GM18858 (cell line): ENCODE measurements around the gene MRPS23.
"Not testable (repeated sequence)": the region's sequence is repeated elsewhere in the genome, so short reads cannot be mapped to it uniquely, and the experiment has no call there.

Source experiments
- ATAC-seq: cut with Tn5 transposase; IDR thresholded peaks from one replicate; pipeline ENCODE4 v1.9.1; 2021; ENCODE audit not compliant: unreplicated experiment

Gene MRPS23

DNA sequence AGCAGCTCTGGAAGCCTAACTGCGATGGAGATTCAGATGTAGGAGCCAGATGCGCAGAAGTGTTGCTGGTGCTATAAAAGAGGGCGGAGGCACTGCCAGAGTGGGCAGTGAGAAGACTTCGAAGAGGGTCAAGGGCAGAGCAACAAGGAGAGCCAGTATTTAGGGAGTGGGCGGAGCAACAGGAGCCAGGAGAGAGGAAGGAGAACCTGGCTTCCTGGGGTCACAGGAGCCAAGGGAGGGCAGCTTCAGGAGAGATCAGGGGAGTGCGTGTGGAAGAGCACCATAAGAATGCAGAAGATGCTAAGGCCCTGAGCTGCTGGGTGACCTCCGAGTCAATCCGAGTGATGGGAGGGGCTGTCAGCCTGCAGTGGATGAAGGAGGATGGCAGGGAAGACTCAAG, 14.4 kb upstream of the MRPS23 start:
- no peak for ATAC-seq

DNA sequence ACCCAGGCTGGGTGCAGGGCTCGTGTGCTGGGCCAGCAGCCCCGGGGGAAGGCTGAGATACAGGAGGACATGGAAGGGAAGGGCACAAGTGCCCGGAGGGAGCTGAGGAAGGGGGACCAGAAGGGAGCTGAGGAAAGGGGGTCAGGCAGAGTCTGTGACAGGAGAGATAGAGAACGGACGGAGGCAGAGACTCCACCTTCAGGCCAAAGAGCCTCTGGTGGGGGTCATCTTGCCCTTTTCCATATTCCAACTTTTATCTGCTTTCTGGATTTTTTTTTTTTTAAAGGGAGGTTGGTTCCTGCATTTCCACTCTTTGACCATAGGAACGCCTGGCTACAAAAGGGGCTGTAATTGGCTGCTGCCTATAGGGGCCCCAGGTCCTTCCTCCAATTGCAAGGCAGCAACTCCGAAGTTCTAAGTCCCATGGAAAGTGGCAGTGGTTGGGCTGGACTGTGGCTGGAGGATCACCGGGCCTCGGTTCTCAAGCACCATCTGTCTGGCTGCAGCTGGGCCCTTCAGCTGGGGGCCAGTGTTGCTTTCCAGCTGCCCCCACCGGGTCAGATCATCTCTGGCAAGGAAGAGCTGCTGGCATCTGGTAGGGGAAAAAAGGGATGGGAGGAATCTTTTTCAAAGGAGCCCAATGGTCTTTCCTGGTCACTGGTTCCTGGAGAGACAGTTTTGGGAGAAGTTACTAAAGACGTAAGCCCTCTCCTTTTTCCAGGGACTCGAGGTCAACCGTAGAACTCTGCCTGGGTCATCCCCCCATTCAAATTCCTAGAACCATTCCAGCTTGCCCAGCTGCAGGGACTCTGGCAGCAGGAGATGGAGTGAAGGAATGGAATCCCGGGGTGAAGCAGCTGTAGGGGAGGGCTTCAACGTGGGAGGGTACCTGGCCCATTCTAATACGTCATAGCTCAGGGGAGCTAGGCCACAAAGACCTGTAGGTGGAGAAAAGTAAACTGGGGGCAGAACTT, 13.1 kb upstream of the MRPS23 start:
- no peak for ATAC-seq

DNA sequence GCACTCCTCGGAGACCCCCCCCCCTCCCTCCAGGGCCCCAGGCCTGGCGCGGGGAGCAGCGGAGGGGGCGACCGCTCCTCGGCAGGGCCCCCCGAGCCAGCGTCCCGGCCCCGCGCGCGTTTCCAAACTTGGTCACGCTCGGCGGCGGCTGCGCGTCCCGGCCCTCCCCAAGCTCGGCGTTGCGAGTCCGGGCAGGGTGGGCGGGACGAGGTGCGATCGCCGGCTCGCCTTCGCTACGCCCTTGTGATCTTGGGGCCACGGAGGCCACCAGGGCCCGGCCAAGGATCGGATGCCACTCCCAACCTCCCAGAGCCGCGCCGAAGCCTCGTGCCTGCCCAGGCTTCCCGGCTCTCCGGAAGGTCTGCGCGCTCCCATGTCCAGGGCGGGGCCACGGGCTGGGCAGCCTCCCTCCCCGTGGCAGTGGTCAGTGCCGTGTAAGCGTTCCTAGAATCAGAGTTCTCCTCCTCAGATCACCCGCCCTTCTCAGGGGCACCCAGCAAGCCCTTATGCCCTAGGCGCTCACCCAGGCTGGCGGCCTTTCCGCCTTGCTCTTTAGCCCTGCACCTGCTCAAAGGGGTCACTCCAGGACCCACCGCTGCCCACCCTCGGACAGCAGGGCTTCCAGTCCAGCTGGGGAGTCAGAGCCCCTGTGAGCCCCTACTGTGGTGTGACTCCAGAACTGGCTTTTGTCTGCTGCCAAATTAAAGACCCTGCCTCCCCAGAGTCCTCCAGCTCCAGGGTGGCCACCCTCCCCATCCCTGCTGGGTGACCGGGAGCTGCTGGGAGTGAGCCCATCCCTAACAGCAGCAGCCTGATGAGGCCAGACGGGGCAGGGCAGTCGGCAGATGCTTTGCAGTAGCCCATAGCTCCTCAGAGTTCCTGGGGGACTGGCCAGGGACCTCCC, 12.2 kb upstream of the MRPS23 start:
- no peak for ATAC-seq

DNA sequence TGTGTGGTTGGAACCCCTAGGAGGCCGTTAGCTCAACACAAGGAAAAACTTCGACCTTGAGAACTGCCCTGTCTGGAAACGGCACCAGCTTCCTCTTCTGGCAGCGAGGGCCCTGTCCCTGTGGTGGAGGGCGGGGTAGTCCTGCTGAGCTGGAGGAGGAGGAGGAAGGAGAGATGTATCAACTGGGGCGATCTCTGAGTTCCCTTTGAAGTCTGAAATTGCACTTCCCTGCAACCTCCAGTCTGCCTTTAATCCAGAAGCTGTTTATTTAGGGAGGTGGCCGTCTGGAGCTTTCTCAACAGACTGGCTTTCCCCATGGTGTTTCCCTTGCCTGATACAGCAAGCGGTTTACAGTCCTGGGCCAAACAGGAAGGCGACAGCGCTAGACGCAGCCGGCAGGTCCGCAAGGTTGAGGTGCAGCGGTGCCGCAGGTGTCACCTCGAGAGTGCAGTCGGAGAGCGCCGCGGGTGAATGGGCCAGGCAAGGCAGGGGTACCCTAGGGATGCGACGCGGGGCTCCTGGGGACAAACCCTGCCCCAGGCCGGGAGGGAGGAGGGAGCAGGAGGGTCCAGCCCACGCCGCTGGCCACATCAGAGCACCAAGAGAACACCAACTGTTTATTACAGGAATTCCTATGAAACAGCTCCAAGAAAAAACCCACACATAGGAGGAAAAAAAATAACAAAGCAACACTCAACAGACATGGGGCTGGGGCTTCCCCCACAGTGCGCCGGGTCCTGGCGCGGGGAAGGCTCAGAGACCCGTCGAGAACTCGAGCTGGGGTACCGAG, 11.4 kb upstream of the MRPS23 start:
- ATAC-seq, result no peak

DNA sequence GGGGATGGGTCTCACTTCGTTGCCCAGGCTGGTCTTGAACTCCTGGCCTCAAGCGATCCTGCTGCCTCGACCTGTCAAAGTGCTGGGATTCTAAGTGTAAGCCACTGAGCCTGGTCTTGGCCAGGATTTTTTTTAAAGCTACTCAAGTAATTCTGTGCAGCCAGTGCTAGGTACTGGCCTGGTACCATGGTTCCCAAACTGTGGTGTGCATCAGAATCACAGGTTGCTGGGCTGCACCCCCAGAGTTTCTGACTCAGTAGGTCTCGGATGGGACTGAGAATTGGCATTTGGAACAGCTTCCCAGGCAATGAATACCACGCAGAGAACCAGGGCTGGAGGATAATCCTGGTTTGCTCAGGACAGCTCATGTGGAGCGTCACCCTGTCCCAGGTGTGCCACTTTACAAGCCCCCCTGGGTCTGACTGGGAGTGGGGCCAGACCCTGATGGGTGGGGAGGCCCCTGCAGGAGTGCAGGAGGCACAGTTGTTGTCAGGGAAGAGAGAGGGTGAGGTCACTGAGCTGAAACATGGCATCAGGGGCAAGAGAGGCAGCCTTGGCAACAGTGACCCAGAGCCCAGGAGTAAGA, 10.7 kb upstream of the MRPS23 start:
- ATAC-seq, result no peak

DNA sequence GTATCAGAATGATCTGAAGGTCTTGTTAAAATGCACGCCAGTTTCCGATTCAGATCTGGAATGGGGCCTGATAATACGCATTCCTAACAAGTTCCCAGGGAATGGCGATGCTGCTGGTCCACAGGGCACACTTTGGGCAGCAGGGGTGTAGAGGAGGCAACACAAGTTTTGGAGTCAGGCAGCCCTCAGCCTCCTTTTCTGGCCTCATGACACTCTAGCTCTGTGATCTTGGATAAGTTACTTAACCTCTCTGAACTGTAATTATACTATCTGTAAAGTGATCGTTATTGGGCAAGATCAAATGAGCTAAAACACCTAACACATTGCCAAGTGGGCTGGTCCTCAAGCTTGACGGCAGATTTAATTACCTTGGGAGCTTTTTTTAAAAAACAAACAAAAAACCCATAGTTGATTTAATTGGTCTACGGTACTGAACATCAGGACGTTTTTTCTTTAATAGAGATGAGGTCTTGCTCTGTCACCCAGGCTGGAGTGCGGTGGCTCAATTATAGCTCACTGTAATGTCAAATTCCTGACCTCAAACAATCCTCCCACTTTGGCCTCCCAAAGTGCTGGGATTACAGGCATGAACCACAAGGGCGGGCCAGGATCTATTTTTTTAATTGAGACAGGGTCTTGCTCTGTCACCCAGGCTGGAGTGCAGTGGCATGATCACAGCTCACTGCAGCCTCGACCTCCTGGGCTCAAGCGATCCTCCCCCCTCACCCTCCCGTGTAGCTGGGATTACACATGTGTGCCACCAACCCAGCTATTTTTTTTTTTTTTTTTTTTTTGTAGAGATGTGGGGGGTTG, 10.0 kb upstream of the MRPS23 start:
- ATAC-seq, result no peak

DNA sequence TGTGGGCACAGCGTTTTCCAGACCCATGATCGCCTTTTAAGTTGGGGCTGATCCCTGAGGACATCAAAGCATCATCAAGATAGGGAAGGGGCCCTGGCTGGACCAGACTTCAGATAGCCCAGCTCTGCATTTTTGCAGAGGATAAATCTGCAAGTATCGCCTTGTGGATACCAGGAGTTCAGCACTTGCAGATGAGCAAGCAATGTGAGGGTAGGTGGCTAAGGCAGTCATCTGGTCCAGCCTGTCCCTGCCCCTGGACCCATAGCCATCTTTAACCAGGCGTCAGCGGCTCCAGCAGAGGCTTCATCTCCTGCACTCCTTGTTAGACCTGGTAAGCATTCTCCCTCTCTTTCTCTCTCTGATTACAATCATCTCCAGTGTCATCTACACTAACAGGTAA, 9.0 kb upstream of the MRPS23 start:
- no peak for ATAC-seq

DNA sequence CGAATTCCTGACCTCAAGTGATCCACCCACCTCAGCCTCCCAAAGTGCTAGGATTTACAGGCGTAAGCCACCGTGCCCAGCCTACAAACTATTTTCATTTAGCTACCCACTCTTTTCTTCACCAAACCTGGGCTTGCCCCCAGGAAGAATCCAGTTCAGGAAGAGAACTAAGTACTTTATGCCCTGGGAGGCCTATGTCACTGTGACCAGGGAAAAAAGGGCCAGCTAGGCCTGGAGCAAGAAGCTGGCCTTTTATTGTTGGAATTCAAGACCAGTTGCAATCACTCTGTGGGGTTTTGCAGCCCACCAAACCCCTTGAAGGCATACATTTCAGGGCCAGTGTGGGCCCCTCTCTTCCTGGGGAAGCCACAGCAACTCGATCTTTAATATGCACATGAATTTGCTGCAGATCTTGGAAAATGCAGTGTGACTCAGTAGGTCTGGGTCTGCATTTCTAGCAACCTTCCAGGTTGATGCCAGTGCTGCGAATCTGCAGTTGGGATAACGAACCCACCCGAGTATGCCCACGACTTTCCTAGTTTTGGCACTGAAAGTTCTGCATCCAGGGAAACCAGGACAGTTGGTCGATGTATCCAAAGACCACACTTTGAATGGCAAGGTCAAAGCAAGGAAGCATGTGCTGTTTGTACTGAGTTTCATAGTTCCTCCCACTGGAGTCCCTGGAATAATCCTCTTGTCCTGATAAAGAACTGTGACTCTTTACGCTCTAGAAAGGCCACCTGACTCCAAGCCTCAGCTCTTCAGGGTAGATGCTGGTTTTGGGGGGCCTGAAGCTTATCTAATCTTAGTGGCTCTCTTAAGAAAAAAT, 7.2 kb upstream of the MRPS23 start:
- no peak for ATAC-seq

DNA sequence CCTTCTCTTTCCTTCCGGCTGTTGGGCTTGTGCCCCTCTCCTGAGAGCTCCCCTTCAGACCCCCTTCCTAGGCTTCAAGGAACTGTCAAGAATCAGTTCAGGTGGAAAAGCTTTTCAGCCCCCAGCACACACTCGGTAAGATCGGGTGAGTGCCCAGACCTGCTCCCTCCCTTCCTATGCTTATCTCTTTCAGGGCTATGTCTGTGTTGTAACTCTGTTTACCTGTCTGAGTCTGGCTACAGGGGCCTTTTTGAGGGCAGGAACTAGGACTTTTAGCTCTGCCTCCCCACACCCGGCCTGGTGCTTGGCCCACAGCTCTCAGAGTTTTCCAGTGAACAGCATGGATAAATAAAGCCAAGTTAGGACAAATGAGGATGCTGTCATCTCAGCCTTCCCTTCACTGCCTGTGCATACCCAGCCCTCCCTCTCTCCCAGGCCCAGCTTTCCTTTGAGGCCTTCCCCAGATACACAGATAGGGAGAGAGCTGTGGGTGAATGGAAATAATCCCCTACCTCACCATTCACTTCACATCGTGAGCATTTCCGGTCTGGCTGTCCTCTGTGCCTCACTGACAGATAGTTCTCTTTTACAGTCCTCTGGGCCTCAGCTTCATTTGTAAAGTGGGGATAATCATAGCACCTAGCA, 5.7 kb upstream of the MRPS23 start:
- ATAC-seq, result no peak

DNA sequence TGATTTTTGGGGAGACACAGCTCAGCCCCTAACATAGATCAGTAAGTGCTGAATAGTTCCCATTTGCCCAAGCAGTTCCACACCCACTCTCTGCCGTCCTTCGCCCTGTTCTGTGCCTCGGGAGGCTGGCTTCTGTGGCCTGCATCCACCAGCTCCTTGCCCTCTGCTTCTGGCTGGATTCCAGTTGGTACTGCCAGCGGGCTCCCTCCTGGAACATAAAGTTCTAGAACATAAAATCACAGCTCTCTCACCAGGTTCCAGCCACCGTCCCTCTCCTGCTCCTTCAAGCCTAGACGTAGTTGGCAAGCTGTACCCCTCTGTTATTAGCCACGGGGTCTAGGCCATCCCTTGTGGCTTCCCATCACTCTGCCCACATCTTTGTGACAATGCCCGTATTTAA, 3.9 kb upstream of the MRPS23 start:
- ATAC-seq, result no peak

DNA sequence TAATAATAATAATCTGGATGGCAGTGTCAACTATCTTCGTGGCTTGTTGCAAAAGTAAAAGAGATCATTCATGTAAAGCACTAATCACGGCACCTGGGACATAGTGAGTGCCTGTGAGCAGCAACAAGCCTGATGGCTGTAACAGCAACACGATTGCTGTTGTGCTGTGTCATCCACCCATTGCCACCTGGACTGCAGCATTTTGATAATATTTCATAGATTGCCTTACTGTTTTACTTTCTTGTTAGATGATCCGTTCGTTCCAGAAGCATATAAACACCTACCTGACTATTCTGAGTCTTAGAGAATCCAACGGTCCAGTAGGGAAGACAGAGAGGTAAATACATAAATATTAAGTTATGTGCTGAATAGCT, 3.1 kb upstream of the MRPS23 start:
- ATAC-seq, result no peak

DNA sequence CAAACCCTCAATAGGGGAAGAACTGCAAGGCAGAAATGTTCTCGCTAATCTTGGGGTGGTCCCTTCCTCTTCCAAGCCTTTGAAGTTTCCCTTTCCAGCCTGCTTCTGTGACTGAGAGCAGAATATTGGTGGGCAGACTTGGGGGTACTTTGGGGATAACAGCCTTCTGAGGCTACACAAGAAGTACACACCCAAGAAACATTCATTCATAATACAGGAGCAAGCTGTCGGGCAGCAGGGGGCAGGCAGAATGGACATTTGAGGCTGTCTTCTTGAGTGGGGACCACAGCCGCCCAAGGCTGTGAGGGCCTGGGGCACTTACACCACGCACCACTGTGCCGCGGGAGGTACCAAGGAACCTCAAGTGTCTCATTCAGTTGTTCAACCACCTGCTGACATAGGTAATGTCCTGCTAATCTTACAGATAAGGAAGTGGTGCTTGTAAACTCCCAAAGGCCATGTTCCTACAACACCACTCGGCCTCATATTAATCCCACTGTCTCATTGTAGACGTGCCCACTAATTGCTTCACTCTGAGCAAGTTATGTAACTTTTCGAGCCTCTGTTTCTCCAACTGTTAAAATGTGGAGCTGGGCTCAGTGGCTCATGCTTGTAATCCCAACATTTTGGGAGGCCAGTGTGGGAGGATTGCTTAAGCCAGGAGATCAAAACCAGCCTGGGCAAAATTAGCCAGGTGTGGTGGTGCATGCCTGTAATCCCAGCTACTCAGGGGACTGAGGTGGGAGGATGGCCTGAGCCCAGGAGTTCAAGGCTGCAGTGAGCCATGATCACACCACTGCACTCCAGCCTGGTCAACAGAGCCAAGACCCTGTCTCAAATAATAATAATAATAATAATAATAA, 2.5 kb upstream of the MRPS23 start:
- no peak for ATAC-seq

DNA sequence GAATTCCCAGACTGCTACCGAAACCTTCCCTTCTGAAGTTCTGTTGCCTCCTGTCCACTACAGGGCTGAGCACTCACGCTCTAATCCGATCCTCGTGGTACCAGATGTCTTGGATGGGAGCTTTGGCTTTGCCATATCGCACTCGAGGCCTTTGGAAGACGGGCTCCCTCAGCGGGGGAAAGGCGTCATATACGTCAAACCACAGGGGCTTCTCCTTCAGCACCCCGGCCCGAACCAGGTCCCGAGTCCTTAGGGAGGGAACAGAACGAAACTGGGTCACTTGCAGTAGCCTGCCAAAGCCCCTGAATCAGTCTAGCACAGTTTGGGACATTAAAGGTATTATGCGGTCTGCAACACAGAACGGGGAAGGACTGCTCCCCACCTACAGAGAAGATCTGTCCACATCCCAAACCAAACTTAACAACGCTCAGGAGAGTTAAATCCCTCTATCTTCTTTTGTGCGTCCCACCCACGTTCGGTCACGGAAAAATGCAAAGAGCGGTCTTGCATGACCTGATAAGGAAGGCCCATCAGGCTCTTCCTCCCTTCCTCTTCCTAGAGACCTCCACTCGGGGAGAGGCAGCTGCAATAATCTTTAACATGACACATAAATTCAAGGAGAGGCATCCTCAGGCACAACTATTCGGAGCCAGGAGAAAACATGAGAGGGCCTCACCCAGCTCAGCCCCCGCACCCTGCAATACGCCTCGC, 526 bp downstream of the MRPS23 start:
- peak; percentile 4 for ATAC-seq

DNA sequence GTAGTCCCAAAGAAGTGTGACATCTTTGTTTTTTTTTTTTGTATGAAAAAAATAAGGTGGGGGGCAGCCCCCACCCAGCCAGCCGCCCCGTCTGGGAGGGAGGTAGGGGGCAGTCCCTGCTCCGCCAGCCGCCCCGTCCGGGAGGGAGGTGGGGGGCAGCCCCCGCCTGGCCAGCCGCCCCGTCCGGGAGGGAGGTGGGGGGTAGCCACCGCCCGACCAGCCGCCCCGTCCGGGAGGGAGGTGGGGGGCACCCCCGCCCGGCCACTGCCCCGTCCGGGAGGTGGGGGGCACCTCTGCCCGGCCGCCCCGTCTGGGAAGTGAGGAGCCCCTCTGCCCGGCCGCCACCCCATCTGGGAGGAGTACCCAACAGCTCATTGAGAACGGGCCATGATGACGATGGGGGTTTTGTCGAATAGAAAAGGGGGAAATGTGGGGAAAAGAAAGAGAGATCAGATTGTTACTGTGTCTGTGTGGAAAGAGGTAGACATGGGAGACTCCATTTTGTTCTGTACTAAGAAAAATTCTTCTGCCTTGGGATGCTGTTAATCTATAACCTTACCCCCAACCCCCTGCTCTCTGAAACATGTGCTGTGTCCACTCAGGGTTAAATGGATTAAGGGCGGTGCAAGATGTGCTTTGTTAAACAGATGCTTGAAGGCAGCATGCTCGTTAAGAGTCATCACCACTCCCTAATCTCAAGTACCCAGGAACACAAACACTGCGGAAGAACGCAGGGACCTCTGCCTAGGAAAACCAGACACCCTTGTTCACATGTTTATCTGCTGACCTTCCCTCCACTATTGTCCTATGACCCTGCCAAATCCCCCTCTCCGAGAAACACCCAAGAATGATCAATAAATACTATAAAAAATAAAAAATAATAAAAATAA, 3.5 kb downstream of the MRPS23 start:
- not testable (repeated sequence) for ATAC-seq

DNA sequence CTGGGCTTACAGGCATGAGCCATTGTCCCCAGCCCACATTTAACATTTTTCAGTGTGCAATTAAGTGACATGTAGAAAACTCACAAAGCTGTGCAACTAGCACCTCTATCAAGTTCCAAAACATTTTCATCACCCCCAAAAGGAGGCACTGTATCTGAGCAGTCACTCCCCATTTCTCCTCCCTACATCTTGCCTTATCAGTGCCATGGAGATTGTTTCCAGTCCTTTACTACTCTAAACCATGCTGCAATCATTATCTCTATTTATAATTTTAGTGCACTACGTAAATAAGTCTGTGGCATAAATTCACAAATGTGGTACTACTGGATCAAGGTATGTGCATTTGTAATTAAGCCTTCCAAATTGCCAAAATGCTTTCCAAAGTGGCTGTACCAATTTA, 7.6 kb downstream of the MRPS23 start:
- no peak for ATAC-seq

DNA sequence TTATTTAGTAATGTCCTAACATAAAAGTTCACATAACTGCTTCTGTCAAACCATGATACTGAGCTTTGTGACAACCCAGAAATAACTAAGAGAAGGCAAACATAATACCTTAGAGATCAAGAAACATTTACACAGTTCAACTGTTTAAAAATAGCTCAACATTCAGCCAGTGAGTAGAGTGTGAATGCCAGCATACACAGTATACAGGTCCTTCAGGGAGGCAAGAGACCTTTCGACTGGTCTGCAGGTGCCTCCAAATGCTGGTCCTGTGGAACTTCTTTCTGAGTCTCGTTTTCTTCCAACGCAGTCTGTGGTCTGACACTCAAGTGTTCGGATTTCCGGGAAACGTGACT, 10.3 kb downstream of the MRPS23 start:
- ATAC-seq, result no peak
